HepG2 (cell line): Measurements from ENCODE around the gene MMP17. TPM values are rescaled to one million over a fixed set of nuclear protein-coding genes. Genes with fewer than 3 reads are reported as not detected.

ENCODE experiments used
- ATF4 ChIP-seq, 2 experiments: fragments of 450-650 bp in 1 of 2; sonication (generic) in 1 of 2; formaldehyde crosslinking; IDR thresholded peaks; 2 replicates each; pipeline versions ENCODE4 v1.5.0 to v1.8.0; 2020 to 2022; ENCODE audit warnings: mild to moderate bottlenecking in 1 of 2, missing genetic modification reagents in 1 of 2
- BCLAF1 ChIP-seq: fragments of 450-650 bp; IDR thresholded peaks from 2 replicates; pipeline ENCODE4 v1.6.1; 2017; ENCODE audit warnings: mild to moderate bottlenecking
- CEBPB ChIP-seq: IDR thresholded peaks from 2 replicates; pipeline ENCODE4 v1.6.1; 2011; ENCODE audit warnings: low read depth, low read length, improper control_type of control experiment, borderline replicate concordance
- GLI4 ChIP-seq: sonication (generic); formaldehyde crosslinking; IDR thresholded peaks from 2 replicates; pipeline ENCODE4 v1.5.1; 2020; ENCODE audit warnings: missing genetic modification reagents, mild to moderate bottlenecking, moderate library complexity, borderline replicate concordance
- HDAC1 ChIP-seq: sonication (generic); formaldehyde crosslinking; IDR thresholded peaks from 2 replicates; pipeline ENCODE4 v1.5.1; 2020; ENCODE audit warnings: mild to moderate bottlenecking, missing genetic modification reagents
- KLF13 ChIP-seq: sonication (generic); formaldehyde crosslinking; IDR thresholded peaks from 2 replicates; pipeline ENCODE4 v1.4.0; 2020; ENCODE audit warnings: mild to moderate bottlenecking, missing genetic modification reagents
- REL ChIP-seq: sonication (generic); formaldehyde crosslinking; conservative IDR thresholded peaks from 2 replicates; pipeline ENCODE4 v1.8.0; 2022; ENCODE audit warnings: mild to moderate bottlenecking, missing genetic modification reagents, moderate library complexity
- TGIF2 ChIP-seq: IDR thresholded peaks from 2 replicates; pipeline ENCODE4 v1.6.1; 2016; ENCODE audit warnings: control low read depth, missing compliant biosample characterization
- TMF1 ChIP-seq: sonication (generic); formaldehyde crosslinking; IDR thresholded peaks from 2 replicates; pipeline ENCODE4 v1.8.1; 2022; ENCODE audit warnings: low read depth, missing genetic modification reagents
- ZBTB25 ChIP-seq: IDR thresholded peaks from 2 replicates; pipeline ENCODE4 v1.6.1; 2018; ENCODE audit warnings: missing genetic modification reagents
- ZBTB3 ChIP-seq: sonication (generic); formaldehyde crosslinking; IDR thresholded peaks from 2 replicates; pipeline ENCODE4 v1.4.0; 2020; ENCODE audit warnings: low read depth, mild to moderate bottlenecking, moderate library complexity, missing genetic modification reagents, borderline replicate concordance
- ZFAT ChIP-seq: sonication (generic); formaldehyde crosslinking; conservative IDR thresholded peaks from 2 replicates; pipeline ENCODE4 v1.8.1; 2023; ENCODE audit warnings: missing genetic modification reagents, inconsistent platforms
- ZFP1 ChIP-seq: IDR thresholded peaks from 2 replicates; pipeline ENCODE4 v1.6.1; 2016
- ZFY ChIP-seq: sonication (generic); formaldehyde crosslinking; IDR thresholded peaks from 2 replicates; pipeline ENCODE4 v1.4.0; 2020; ENCODE audit warnings: missing genetic modification reagents
- ZNF3 ChIP-seq: IDR thresholded peaks from 2 replicates; pipeline ENCODE4 v1.7.0; 2017; ENCODE audit warnings: inconsistent platforms
- ZNF777 ChIP-seq: sonication (generic); formaldehyde crosslinking; IDR thresholded peaks from 2 replicates; pipeline ENCODE4 v1.4.0; 2020; ENCODE audit warnings: missing genetic modification reagents
- ZNF780A ChIP-seq: sonication (generic); formaldehyde crosslinking; IDR thresholded peaks from 2 replicates; pipeline ENCODE4 v1.8.0; 2022; ENCODE audit warnings: mild to moderate bottlenecking, missing genetic modification reagents, moderate library complexity
- polyA plus RNA-seq, 8 experiments: library from polyadenylated mRNA; depleted of rRNA in 3 of 8; stranded (reverse) in 7 of 8; unstranded in 1 of 8; fragments of >200 nt; fragmentation: Illumina TruSeq in 4 of 8; extraction: Trizol in 4 of 8; gene quantifications; 2 replicates each; pipeline versions ENCODE4 v1.2.1 to v1.2.3, GENCODE V29; 2011 to 2016; ENCODE audit warnings: low read depth in 4 of 8, missing spikeins in 1 of 8, mixed read lengths in 1 of 8; ENCODE audit not compliant: insufficient read depth in 1 of 8
- total RNA-seq, 5 experiments: library from RNA; depleted of rRNA; stranded (reverse); fragments of >200 nt; fragmentation: Illumina TruSeq; extraction: Trizol; gene quantifications; 2 replicates each; pipeline ENCODE4 v1.2.3, GENCODE V29; 2016; ENCODE audit warnings: low read depth in 1 of 5
- TF ChIP-seq, protein P1 (sequence below): sonication (generic); formaldehyde crosslinking; IDR thresholded peaks from 2 replicates; pipeline ENCODE4 v1.4.0; 2020; ENCODE audit warnings: missing genetic modification reagents
- TF ChIP-seq, protein P2 (sequence below): sonication (generic); formaldehyde crosslinking; IDR thresholded peaks from 2 replicates; pipeline ENCODE4 v1.5.1; 2020; ENCODE audit warnings: missing genetic modification reagents, mild to moderate bottlenecking, borderline replicate concordance

MMP17 gene
- total and polyA plus RNA-seq, 2 of the 13 experiments (the other 11 are each of a cell fraction or from before 2014, with no cell fraction given): 0.55 to 0.80 TPM

GRCh38 chr12:131862084-131862441 lies 33.9 kb downstream of the MMP17 start (continued):
- TF ChIP-seq ATF4 (CRISPR knock-in tag; IDR thresholded peaks at IDR 0.05): peak in 1 of 2 experiments; percentile 80; a peak in 2 of 4 replicates
- no peak for TF ChIP-seq ZFP1 (CRISPR knock-in tag)
- no peak for TF ChIP-seq ZNF777 (CRISPR knock-in tag)
- TF ChIP-seq ZBTB3: no peak
- peak; percentile 77 for TF ChIP-seq ZNF3 (CRISPR knock-in tag)
- no peak for TF ChIP-seq ZNF780A (CRISPR knock-in tag)
- TF ChIP-seq TMF1 (CRISPR knock-in tag): no peak
- TF ChIP-seq REL (CRISPR knock-in tag): no peak
- no peak for TF ChIP-seq ZBTB25 (CRISPR knock-in tag)
- no peak for TF ChIP-seq GLI4 (CRISPR knock-in tag)
- no peak for TF ChIP-seq BCLAF1
- TF ChIP-seq, protein P1, sequence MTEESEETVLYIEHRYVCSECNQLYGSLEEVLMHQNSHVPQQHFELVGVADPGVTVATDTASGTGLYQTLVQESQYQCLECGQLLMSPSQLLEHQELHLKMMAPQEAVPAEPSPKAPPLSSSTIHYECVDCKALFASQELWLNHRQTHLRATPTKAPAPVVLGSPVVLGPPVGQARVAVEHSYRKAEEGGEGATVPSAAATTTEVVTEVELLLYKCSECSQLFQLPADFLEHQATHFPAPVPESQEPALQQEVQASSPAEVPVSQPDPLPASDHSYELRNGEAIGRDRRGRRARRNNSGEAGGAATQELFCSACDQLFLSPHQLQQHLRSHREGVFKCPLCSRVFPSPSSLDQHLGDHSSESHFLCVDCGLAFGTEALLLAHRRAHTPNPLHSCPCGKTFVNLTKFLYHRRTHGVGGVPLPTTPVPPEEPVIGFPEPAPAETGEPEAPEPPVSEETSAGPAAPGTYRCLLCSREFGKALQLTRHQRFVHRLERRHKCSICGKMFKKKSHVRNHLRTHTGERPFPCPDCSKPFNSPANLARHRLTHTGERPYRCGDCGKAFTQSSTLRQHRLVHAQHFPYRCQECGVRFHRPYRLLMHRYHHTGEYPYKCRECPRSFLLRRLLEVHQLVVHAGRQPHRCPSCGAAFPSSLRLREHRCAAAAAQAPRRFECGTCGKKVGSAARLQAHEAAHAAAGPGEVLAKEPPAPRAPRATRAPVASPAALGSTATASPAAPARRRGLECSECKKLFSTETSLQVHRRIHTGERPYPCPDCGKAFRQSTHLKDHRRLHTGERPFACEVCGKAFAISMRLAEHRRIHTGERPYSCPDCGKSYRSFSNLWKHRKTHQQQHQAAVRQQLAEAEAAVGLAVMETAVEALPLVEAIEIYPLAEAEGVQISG (CRISPR knock-in tag): peak; percentile 41
- no peak for TF ChIP-seq ZFAT (CRISPR knock-in tag)
- TF ChIP-seq HDAC1 (CRISPR knock-in tag): peak; percentile 67
- peak; percentile 44; the same call in 1 of the 2 replicates for TF ChIP-seq ZFY (CRISPR knock-in tag)
- TF ChIP-seq, protein P2, sequence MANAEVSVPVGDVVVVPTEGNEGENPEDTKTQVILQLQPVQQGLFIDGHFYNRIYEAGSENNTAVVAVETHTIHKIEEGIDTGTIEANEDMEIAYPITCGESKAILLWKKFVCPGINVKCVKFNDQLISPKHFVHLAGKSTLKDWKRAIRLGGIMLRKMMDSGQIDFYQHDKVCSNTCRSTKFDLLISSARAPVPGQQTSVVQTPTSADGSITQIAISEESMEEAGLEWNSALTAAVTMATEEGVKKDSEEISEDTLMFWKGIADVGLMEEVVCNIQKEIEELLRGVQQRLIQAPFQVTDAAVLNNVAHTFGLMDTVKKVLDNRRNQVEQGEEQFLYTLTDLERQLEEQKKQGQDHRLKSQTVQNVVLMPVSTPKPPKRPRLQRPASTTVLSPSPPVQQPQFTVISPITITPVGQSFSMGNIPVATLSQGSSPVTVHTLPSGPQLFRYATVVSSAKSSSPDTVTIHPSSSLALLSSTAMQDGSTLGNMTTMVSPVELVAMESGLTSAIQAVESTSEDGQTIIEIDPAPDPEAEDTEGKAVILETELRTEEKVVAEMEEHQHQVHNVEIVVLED (CRISPR knock-in tag): no peak
- TF ChIP-seq TGIF2 (CRISPR knock-in tag): no peak
- TF ChIP-seq CEBPB: no peak
- no peak for TF ChIP-seq KLF13 (CRISPR knock-in tag)
